GM21576 (cell line): Measurements from ENCODE around the gene PLPPR5.

ENCODE experiments used
- ATAC-seq: cut with Tn5 transposase; IDR thresholded peaks from one replicate; pipeline ENCODE4 v1.9.1; 2021; ENCODE audit warnings: mild to moderate bottlenecking, moderate library complexity; ENCODE audit not compliant: unreplicated experiment

Gene PLPPR5

DNA sequence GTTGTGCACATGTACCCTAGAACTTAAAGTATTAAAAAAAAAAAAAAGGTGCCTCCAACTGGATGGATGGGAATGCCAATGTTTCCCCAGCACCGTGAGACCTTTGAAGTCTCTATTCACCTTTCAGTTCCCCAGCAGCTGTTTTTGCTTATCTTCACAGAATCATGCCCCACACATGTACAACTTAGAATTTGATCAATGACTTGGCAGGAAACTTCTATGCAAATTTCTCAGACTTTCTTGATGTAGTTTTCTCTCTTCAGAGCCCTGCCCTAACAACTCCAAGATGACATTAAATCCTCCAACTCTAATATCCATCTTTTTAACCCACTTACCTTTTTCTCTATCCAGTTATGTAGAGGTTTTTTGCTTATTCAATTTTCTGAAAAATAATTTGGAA lies 144.3 kb downstream of the PLPPR5 start:
- no peak for ATAC-seq

DNA sequence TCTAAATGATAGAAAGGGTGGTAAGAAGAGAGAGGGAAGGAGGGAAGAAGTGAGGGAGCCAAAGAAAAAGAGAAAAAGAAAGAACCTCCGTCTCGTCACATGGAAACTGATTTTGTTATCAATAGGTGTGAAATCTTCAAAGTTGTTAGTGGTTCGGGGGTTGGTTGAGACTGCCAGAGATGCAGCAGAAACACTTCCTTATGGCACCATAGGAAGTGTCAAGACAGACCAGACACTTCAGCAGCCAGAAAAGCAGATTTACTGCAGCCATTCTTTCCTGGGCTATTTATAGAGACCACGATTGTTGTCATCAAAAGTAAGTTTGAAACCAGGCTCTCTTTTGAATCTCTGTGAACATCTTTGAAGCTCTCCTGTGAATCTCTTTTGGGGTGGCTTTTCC lies 150.5 kb downstream of the PLPPR5 start:
- no peak for ATAC-seq

DNA sequence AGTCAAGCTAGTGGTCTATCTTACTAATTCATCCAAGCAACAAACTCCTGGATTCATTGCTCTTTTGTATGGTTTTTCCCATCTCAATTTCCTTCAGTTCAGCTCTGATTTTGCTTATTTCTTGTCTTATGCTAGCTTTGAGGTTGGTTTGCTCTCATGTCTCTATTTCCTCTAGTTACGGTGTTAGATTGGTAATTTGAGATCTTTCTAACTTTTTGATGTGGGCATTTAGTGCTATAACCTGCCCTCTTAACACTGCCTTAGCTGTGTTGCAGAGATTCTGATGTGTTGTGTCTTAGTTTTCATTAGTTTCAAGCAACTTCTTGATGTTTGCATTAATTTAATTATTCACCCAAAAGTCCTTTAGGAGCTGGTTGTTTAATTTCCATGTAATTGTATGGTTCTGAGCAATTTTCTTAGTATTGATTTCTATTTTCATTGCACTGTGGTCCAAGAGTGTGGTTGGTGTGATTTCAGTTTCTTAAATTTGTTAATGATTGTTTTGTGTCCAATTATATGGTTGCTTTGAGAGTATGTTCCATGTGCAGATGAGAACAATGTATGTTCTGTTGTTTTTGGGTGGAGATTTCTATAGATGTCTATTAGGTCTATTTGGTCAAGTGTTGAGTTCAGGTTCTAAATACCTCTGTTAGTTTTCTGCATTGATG lies 154.6 kb downstream of the PLPPR5 start:
- no peak for ATAC-seq

DNA sequence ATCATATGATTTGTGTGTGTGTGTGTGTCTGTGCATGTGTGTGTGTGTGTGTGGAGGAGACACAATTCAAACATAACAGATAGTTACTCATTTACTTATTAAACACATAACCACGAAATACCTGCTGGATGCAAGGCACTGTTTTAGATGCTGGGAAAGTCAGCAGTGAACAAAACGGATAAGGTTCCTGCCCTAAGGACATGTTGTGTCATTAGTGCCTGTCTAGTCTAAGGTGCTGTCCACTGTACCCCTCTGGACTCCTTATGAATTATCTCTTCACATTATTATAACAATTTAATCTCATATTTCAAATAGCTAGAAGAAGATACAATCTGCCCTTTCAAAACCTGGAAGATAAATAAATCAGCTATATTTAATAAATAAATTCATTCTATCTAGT lies 162.4 kb downstream of the PLPPR5 start:
- ATAC-seq, result no peak
